Left ventricle myocardium inferior (tissue), 1 donor: ENCODE measurements around the gene KCTD13. TPM values are rescaled to one million over a fixed set of nuclear protein-coding genes. Genes with fewer than 3 reads are reported as not detected.
"Not testable (repeated sequence)": the region's sequence is repeated elsewhere in the genome, so short reads cannot be mapped to it uniquely, and the experiment has no call there.

Experiments
- DNase-seq: peaks from one replicate; pipeline ENCODE4 v3.0.0-alpha.2; 2020
- H3K27ac ChIP-seq: fragments of 200-600 bp; replicated peaks from 2 replicates; pipeline ENCODE4 v1.8.0; 2021
- H3K27me3 ChIP-seq: fragments of 200-600 bp; 2 replicates; pipeline ENCODE4 v1.8.0; 2021; ENCODE audit warnings: low read depth
- H3K36me3 ChIP-seq: fragments of 200-600 bp; 2 replicates; pipeline ENCODE4 v1.8.0; 2021
- H3K4me1 ChIP-seq: fragments of 200-600 bp; 2 replicates; pipeline ENCODE4 v1.8.0; 2021
- H3K4me3 ChIP-seq: fragments of 200-600 bp; 2 replicates; pipeline ENCODE4 v1.8.0; 2021; ENCODE audit warnings: mild to moderate bottlenecking, moderate library complexity
- H3K9me3 ChIP-seq: fragments of 200-600 bp; replicated peaks from 2 replicates; pipeline ENCODE4 v1.8.0; 2021
- intact Hi-C: fragments of 100-400 bp; cut with micrococcal nuclease; formaldehyde crosslinking; loops from one replicate; pipeline ENCODE4 v1.11.0; 2022
- total RNA-seq: library from RNA; stranded (reverse); fragmentation: NEBNext Ultra II Directional; extraction: Animal tissue kit (Norgen Biotek cat#: 25700); gene quantifications from one replicate; pipeline ENCODE4 v1.2.1, GENCODE V29; 2021
- TF ChIP-seq, protein P1 (sequence below): fragments of 200-600 bp; IDR thresholded peaks from 2 replicates; pipeline ENCODE4 v1.8.0; 2021; ENCODE audit warnings: antibody characterized with exemption, mild to moderate bottlenecking, borderline replicate concordance
- donor health status: DM: no; HTN: yes; CAD: no; lungs with severe emphysema.

The KCTD13 gene
- total RNA-seq, 1 donor from 2014 or later, result 9.2 TPM

DNA sequence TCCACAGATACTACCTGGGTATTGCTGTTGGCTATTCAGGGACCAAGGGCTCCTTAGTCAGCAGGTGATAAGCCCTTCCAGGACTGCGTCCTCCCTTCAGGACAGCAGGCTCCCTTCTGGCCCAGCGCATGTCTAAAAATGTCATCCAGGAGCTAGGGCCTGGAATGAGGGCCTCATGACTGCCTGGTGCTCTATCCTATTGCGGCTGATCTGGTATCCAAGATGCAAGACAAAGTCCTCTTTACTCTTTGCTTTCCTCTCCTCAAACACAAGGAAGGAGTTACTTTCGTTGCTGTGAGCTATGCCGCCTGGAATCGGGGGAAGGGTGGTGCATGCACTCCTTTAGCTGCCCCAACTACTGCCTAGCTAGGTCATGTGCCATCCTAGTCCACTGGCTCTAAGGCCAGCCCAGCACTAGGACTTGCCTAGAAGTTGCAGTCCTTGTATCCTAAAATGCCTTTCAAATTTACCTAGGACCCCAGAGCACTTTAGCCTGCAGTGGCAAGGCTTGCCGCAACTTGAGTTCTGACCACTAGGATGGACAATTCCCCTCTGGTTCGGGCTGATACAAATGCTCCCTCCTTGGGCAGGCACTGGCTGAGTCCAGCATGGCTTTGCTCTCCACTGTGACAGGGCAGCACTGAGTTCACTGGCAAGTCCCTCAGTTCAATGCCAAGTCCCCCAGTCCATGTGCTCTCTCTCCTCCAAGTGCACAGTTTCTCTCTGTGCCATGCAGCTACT, 25.8 kb upstream of the KCTD13 start:
- Histone ChIP-seq H3K4me1 (no peaks in the 10 kb centered on the region), H3K4me3 (no peak overlapping the region), H3K27ac (no peak overlapping the region), H3K27me3 (no peaks in the 10 kb centered on the region), H3K36me3 (no peaks in the 10 kb centered on the region), H3K9me3 (peaks cover 9% of the 10 kb centered on the region)
- DNase-seq, result no peak
- TF ChIP-seq, protein P1, sequence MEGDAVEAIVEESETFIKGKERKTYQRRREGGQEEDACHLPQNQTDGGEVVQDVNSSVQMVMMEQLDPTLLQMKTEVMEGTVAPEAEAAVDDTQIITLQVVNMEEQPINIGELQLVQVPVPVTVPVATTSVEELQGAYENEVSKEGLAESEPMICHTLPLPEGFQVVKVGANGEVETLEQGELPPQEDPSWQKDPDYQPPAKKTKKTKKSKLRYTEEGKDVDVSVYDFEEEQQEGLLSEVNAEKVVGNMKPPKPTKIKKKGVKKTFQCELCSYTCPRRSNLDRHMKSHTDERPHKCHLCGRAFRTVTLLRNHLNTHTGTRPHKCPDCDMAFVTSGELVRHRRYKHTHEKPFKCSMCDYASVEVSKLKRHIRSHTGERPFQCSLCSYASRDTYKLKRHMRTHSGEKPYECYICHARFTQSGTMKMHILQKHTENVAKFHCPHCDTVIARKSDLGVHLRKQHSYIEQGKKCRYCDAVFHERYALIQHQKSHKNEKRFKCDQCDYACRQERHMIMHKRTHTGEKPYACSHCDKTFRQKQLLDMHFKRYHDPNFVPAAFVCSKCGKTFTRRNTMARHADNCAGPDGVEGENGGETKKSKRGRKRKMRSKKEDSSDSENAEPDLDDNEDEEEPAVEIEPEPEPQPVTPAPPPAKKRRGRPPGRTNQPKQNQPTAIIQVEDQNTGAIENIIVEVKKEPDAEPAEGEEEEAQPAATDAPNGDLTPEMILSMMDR, result no peak
- intact Hi-C loops, result no loop called here

DNA sequence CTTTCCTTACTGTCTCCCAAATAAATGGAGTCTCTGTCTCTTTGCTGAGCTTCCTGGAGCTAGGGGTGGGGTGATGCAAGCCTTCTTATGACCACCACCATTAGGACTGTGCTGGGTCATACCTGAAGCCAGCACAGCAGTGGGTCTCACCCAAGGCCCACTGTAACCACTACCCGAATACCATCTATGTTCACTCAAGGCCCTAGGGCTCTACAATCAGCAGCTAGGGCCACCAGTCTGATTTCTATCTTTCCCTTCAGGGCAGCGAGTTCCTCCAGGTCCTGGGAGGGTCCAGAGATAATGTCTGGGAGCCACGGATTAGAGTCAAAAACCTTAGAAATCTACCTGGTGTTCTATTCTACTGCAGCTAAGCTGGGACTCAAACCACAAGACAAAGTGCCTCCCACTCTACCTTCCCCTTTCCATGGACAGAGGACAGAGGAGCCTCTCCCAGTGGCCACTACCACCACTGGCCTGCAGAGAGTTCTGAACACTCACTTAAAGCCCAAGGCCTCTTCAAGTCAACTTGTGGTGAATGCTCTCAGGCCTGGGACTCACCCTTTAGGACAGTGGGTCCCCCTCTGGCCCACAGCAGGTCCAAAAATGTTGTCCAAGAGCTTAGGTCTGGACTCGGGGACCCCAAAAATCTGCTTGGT, 24.9 kb upstream of the KCTD13 start:
- DNase-seq, result no peak
- H3K36me3 ChIP-seq, result no peaks in the 10 kb centered on the region
- no peak overlapping the region for H3K27ac ChIP-seq
- TF ChIP-seq, protein P1, result no peak
- H3K4me3 ChIP-seq, result no peak overlapping the region
- intact Hi-C loops, result no loop called here
- no peaks in the 10 kb centered on the region for H3K4me1 ChIP-seq
- peaks cover 9% of the 10 kb centered on the region for H3K9me3 ChIP-seq
- H3K27me3 ChIP-seq, result no peaks in the 10 kb centered on the region

DNA sequence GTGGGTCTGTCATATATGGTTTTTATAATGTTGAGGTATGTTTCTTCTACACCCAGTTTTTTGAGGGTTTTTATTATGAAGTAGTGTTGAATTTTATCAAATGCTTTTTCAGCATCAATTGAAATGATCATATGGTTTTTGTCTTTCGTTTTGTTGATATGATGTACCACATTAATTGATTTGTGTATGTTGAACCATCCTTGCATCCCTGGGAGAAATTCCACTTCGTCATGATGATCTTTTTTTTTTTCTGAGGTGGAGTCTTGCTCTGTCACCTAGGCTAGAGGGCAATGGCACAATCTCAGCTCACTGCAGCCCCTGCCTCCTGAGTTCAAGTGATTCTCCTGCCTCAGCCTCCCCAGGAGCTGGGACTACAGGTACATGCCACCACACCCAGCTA, 21.9 kb upstream of the KCTD13 start:
- no peak for DNase-seq
- Histone ChIP-seq H3K36me3 (no peaks in the 10 kb centered on the region), H3K4me3 (no peak overlapping the region), H3K27ac (no peak overlapping the region), H3K9me3 (peaks cover 9% of the 10 kb centered on the region), H3K4me1 (no peaks in the 10 kb centered on the region), H3K27me3 (no peaks in the 10 kb centered on the region)
- intact Hi-C loops, result no loop called here
- TF ChIP-seq, protein P1, result no peak

DNA sequence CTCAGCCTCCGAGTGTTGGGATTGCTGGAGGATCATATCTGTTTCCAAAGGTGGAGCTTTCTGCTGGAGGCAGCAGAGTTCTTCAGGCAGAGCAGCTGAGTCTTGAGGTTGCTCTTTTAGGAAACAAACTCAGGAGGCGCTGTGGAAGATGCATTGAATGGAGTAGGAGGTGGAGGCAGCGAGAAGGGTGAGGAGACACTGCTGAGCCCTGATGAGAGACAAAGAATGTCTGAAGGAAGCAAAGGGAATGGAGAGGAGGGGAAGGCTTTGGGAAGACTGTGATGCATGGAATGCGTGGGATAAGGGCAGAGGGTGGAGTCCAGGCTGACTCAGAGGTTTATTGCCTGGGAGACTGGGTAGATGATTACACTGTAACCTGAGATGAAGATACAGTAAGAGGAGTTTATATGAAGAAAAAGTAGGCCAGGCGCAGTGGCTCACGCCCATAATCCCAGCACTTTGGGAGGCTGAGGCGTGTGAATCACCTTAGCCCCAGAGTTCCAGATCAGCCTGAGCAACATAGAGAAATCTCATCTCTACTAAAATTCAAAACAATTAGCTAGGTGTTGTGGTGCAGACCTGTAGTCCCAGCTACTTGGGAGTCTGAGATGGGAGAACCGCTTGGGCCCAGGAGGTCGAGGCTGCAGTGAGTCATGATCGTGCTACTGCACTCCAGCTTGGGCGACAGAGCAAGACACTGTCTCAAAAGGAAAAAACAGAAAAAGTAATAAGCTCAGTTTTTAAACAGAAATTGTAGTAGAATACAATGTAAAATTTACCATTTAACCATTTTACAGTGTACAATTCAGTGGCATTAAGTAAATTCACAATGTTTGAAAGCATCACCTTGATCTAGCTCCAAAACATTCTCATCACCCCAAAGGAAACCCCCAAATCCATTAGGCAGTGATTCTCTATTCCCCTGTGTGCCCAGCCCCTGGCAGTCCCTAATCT, 18.1 kb upstream of the KCTD13 start:
- Histone ChIP-seq H3K36me3 (no peaks in the 10 kb centered on the region), H3K27ac (no peak overlapping the region), H3K4me1 (no peaks in the 10 kb centered on the region), H3K27me3 (peaks cover 22% of the 10 kb centered on the region), H3K4me3 (no peak overlapping the region), H3K9me3 (peaks cover 4% of the 10 kb centered on the region)
- intact Hi-C loops, result no loop called here
- TF ChIP-seq, protein P1, result no peak
- no peak for DNase-seq

DNA sequence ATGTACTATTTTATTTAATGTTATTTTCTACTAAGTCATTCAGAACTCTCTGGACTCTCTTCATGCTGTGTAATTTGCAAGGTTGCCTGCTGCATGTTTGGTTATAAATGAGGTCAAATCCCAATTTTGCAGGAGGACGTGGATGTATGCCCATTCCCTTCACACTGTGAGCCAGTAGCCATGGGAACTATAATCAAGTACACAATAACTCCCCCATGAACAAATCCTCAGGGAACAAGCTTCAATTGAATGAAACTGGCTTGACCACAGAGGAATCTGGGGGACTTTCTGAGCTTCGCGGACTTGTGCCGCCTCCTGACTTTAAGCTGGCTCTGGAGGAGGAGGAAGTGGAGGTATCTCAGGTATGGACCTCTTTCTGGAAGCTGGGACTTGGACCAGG, 14.6 kb upstream of the KCTD13 start:
- H3K27ac ChIP-seq, result no peak overlapping the region
- intact Hi-C loops, result no loop called here
- TF ChIP-seq, protein P1, result no peak

DNA sequence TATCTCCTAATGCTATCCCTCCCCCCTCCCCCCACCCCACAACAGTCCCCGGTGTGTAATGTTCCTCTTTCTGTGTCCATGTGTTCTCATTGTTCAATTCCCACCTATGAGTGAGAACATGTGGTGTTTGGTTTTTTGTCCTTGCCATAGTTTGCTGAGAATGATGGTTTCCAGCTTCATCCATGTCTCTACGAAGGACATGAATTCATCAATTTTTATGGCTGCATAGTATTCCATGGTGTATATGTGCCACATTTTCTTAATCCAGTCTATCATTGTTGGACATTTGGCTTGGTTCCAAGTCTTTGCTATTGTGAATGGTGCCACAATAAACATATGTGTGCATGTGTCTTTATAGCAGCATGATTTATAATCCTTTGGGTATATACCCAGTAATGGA, 5.7 kb upstream of the KCTD13 start:
- H3K9me3 ChIP-seq, H3K27me3 ChIP-seq, H3K27ac ChIP-seq, H3K4me1 ChIP-seq, DNase-seq, H3K4me3 ChIP-seq, intact Hi-C loops, H3K36me3 ChIP-seq: not testable (repeated sequence)

More for the DNA sequence above, 14.6 kb upstream of the KCTD13 start:
- peaks cover 22% of the 10 kb centered on the region for H3K27me3 ChIP-seq
- H3K4me3 ChIP-seq, result no peak overlapping the region
- peaks cover 4% of the 10 kb centered on the region for H3K9me3 ChIP-seq
- no peaks in the 10 kb centered on the region for H3K4me1 ChIP-seq
- DNase-seq, result no peak
- H3K36me3 ChIP-seq, result no peaks in the 10 kb centered on the region
